ENCODE measurements around the gene ARHGAP45.

The ARHGAP45 gene

DNA sequence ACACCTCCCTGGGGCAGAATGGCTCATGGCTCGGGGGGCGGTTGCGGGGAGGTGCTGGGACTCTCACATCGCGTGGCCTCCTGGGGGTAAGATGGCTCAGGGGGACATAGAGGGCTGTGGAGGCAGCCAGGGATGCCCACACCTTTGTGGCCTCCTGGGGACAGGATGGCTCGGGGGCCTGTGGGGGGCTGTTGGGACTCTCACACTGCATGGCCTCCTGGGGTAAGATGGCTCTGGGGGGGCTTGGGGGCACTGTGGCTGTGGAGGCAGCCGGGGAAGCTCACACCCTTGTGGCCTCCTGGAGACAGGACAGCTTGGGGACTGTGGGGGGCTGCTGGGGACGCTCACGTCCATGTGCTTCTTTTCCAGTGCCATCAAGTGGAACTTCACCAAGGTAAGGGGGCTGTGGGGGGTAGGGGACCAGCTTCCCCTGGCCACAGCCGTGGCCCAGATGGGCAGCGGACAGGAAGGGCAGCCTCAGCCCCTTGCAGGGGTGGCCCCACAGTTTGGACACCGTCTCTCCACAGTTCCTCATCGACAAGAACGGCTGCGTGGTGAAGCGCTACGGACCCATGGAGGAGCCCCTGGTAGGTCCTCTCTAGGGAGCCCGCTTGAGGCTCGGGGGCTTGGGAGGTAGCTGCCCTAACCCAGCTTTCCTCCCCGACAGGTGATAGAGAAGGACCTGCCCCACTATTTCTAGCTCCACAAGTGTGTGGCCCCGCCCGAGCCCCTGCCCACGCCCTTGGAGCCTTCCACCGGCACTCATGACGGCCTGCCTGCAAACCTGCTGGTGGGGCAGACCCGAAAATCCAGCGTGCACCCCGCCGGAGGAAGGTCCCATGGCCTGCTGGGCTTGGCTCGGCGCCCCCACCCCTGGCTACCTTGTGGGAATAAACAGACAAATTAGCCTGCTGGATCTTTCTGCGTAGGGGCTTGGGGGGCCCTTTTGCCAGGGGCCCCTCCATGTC, 39.2 kb downstream of the ARHGAP45 start:
- H3K4me3 ChIP-seq (ENCODE audit: low read depth, low read length): no peak overlapping the region
- DNase-seq (ENCODE audit: low read depth): no peak
- TF ChIP-seq, protein P1, sequence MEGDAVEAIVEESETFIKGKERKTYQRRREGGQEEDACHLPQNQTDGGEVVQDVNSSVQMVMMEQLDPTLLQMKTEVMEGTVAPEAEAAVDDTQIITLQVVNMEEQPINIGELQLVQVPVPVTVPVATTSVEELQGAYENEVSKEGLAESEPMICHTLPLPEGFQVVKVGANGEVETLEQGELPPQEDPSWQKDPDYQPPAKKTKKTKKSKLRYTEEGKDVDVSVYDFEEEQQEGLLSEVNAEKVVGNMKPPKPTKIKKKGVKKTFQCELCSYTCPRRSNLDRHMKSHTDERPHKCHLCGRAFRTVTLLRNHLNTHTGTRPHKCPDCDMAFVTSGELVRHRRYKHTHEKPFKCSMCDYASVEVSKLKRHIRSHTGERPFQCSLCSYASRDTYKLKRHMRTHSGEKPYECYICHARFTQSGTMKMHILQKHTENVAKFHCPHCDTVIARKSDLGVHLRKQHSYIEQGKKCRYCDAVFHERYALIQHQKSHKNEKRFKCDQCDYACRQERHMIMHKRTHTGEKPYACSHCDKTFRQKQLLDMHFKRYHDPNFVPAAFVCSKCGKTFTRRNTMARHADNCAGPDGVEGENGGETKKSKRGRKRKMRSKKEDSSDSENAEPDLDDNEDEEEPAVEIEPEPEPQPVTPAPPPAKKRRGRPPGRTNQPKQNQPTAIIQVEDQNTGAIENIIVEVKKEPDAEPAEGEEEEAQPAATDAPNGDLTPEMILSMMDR (IDR thresholded peaks at IDR 0.05; ENCODE audit: insufficient read depth, low read depth, low read length, missing control alignments): no peak

DNA sequence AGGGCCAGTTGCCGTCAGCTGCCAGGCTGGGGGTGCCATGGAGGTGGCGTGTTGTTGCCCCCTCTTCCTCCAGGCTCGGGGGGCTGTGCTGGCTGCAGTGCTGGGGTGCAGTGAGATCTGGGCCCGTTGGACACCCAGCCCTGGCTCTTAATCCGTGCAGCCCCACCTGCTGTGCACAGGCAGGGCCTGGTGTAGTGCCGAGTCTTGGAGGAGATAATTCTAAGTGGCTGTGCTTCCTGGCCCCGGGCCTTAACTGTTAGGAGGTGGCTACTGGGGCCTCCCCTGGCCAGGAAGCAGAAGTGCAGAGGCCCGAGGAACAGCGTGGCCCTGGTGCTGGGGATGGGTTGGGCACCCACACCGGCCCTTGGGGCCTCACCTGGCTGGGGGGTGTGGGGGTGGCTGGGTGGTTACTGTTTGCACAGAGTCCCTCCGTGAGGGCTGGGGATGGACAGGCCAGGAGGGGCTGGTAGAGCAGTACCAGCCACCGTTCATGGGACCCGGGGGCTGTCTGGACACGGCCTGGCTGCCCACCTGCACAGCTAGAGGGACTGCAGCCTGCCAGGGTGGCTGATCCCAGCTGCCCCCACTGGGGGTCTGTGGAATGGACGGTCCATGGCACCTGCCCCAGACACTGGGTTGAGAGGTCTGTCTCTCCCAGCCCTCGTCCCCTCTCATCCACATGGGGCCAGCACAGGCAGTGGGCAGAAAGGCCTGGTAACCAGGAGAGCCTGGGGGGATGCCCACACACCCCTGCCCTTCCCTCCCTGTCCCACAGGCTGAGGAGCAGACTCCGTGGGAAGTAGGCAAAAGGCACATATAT, 40.1 kb downstream of the ARHGAP45 start:
- TF ChIP-seq, protein P1 (IDR thresholded peaks at IDR 0.05; ENCODE audit: insufficient read depth, low read depth, low read length, missing control alignments): no peak
- no peak overlapping the region for H3K4me3 ChIP-seq (ENCODE audit: low read depth, low read length)
- DNase-seq (ENCODE audit: low read depth): peak; percentile 56

DNA sequence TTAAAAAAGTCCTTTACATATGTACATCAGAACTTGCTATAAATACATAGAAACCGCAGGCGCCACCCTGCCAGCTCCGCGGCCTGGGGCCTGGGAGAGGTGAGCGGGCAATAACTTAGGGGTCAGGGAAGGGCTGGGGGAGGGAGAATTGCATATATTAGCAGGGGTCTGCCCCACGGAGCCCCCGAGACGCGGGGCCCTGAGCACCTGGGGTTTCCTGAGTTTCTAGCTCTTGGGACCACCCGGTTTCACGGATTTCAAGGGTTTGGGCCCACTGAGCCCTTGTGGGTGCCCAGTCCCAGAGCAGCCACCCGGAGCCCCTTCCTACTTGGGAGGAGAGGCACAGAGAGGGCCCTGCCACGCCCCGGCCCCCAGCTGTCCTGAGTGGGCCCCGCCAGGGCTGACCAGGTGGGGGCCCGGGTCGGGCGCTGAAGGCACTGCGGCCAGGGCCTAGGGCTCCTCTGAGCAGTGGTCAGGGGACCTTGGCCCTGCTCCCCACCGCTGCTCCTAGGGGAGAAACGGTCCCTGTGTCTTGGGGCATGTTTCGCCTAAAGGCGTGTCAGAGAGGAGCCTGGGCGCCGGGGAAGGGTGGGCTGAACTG, 40.8 kb downstream of the ARHGAP45 start:
- no peak overlapping the region for H3K4me3 ChIP-seq (ENCODE audit: low read depth, low read length)
- no peak for DNase-seq (ENCODE audit: low read depth)
- TF ChIP-seq, protein P1 (IDR thresholded peaks at IDR 0.05; ENCODE audit: insufficient read depth, low read depth, low read length, missing control alignments): no peak

DNA sequence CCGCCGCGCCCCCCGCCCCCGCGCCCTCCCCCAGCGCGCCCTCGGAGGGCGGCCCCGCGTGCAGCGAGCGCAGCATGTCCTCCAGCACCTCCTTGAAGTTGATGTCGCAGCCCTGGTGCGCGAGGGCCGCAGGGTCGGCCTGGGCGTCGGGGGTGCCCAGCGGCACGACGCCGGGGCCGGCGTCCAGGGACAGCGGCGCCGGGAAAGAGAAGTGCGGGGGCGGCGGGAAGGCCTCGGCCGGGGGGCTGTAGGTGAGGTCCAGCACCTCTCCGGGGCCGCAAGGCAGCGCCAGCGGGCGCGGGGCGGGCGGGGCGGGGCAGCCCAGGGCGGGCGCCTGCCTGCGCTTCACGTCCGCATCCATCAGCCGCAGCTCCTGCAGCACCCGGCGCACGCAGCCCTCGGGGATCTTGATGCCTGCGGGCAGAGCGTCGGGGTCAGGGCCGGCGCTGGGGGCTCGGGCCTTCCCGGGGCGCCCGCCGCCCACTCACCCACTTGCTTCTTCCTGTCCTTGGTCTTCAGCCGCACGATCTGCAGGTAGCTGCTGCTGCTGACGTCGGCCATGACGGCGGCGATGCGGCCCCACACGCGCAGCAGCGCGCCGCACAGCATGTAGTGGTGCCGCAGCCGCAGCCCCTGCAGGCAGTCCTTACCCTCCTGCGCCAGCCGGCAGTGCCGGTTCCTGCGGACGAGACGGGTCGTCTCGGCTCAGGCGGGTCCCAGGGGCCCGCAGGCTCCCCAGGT, 41.5 kb downstream of the ARHGAP45 start:
- no peak for DNase-seq (ENCODE audit: low read depth)
- TF ChIP-seq, protein P1 (IDR thresholded peaks at IDR 0.05; ENCODE audit: insufficient read depth, low read depth, low read length, missing control alignments): no peak
- no peak overlapping the region for H3K4me3 ChIP-seq (ENCODE audit: low read depth, low read length)

DNA sequence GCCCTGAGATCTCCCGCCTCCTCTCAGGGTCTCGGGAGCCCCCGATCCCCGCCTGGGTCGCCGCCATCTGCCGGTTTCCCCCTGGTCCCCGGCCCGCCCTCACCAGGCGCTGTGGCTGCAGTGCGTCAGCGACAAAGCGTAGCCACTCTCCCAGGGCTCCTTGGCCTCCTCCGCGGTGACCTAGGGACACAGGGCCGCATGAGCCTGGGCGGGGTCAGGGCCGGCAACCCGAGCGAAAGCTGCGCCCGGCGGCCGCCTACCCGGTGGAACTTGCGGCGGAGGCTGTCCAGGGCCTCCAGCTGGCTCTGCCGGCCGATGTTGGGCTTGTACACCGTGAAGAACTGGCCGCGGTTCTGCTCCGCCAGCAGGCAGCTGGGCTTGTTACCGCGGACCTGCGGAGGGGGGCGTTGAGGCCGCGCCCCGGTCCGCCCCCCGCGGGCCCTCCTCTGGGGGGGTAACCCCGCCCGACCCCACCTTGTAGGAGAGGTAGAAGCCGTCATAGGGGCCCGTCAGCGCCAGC, 42.1 kb downstream of the ARHGAP45 start:
- TF ChIP-seq, protein P1 (IDR thresholded peaks at IDR 0.05; ENCODE audit: insufficient read depth, low read depth, low read length, missing control alignments): no peak
- no peak overlapping the region for H3K4me3 ChIP-seq (ENCODE audit: low read depth, low read length)

More for the DNA sequence above, 42.1 kb downstream of the ARHGAP45 start:
- DNase-seq (ENCODE audit: low read depth): no peak
